HL-60 (cell line): ENCODE measurements around the gene IGSF23.

Source experiments
- CTCF ChIP-seq: IDR thresholded peaks from one replicate; pipeline ENCODE4 v1.5.1; 2011; ENCODE audit warnings: low read length, control low read depth, inconsistent platforms; ENCODE audit not compliant: insufficient read depth
- GABPA ChIP-seq: IDR thresholded peaks from 2 replicates; pipeline ENCODE4 v1.6.1; 2012; ENCODE audit warnings: low read depth
- POLR2AphosphoS5 ChIP-seq: IDR thresholded peaks from 2 replicates; pipeline ENCODE4 v1.6.1; 2012; ENCODE audit warnings: low read depth
- REST ChIP-seq: IDR thresholded peaks from 2 replicates; pipeline ENCODE4 v1.6.1; 2012; ENCODE audit warnings: low read depth; ENCODE audit not compliant: insufficient replicate concordance

GRCh38 chr19:44572581-44572900 lies 40.8 kb upstream of the IGSF23 start:
- no peak for TF ChIP-seq CTCF
- no peak for TF ChIP-seq POLR2AphosphoS5
- TF ChIP-seq GABPA = no peak
- TF ChIP-seq REST = no peak
